Endothelial cell of umbilical vein (primary cell): ENCODE data around the gene NOD2.

Source experiments
- CTCF ChIP-seq, 2 donors: IDR thresholded peaks; 1 replicate in 1 of 2; 2 replicates in 1 of 2; pipeline ENCODE4 v1.5.1; 2011; ENCODE audit warnings: low read length in 2 of 2, mild to moderate bottlenecking in 2 of 2, moderate library complexity in 2 of 2, control low read depth in 1 of 2, inconsistent platforms in 1 of 2, low read depth in 1 of 2; ENCODE audit not compliant: insufficient read depth in 1 of 2; ENCODE audit errors: extremely low read depth in 1 of 2
- EZH2 ChIP-seq: IDR thresholded peaks from 2 replicates; pipeline ENCODE4 v1.6.1; 2012; ENCODE audit warnings: borderline replicate concordance, low read depth, mild to moderate bottlenecking, moderate library complexity, low read length, inconsistent platforms; ENCODE audit not compliant: severe bottlenecking
- GATA2 ChIP-seq: IDR thresholded peaks from 2 replicates; pipeline ENCODE4 v1.7.0; 2011; ENCODE audit warnings: low read depth, mild to moderate bottlenecking, moderate library complexity, mixed read lengths, low read length; ENCODE audit not compliant: insufficient read length, insufficient read depth
- POLR2A ChIP-seq: IDR thresholded peaks from 2 replicates; pipeline ENCODE4 v1.6.1; 2012; ENCODE audit warnings: low read depth, mild to moderate bottlenecking, control low read depth, low read length

GRCh38 chr16:50712956-50713355 is 19.6 kb downstream of the NOD2 start:
- TF ChIP-seq EZH2 (no peak), GATA2 (no peak), CTCF (IDR thresholded peaks at IDR 0.05; ENCODE audit: extremely low read depth in 1 of 2, insufficient read depth in 1 of 2, low read depth in 1 of 2, low read length in 2 of 2) (no peak), POLR2A (no peak)
